Stomach (tissue), 9 donors: Measurements from ENCODE around the gene ABCA5. TPM values are rescaled to one million over a fixed set of nuclear protein-coding genes. Genes with fewer than 3 reads are reported as not detected.

Experiments
- DNase-seq, 2 donors: peaks; one replicate each; pipeline versions ENCODE4 v3.0.0 to v3.0.0-alpha.2; 2013 to 2019
- H3K27ac ChIP-seq, 5 donors: fragments of 200-600 bp in 4 of 5; sonication (generic) in 4 of 5; one replicate each; pipeline ENCODE4 v1.5.1; 2013 to 2019; ENCODE audit warnings: mild to moderate bottlenecking in 1 of 5, moderate library complexity in 1 of 5
- H3K27me3 ChIP-seq, 3 donors: fragments of 200-600 bp; sonication (generic); one replicate each; pipeline ENCODE4 v1.5.1; 2017 to 2019; ENCODE audit warnings: mixed run types in 1 of 3
- H3K36me3 ChIP-seq, 4 donors: fragments of 200-600 bp; sonication (generic); 1 replicate in 3 of 4; 2 replicates in 1 of 4; pipeline ENCODE4 v1.5.1; 2016 to 2019
- H3K4me1 ChIP-seq, 4 donors: fragments of 200-600 bp; sonication (generic); one replicate each; pipeline ENCODE4 v1.5.1; 2016 to 2019
- H3K4me3 ChIP-seq, 4 donors: fragments of 200-600 bp; sonication (generic) in 3 of 4; one replicate each; pipeline ENCODE4 v1.5.1; 2016 to 2019; ENCODE audit warnings: mild to moderate bottlenecking in 1 of 4
- H3K9me3 ChIP-seq, 4 donors: fragments of 200-600 bp; sonication (generic); one replicate each; pipeline ENCODE4 v1.5.1; 2016 to 2019
- EP300 ChIP-seq: sonication (generic); formaldehyde crosslinking; IDR thresholded peaks from one replicate; pipeline ENCODE4 v1.6.1; 2017; ENCODE audit warnings: antibody characterized with exemption
- POLR2A ChIP-seq, 4 donors: fragments of 450-650 bp; IDR thresholded peaks; one replicate each; pipeline ENCODE4 v1.6.1; 2016; ENCODE audit warnings: antibody characterized with exemption in 4 of 4, control low read depth in 2 of 4, mild to moderate bottlenecking in 1 of 4, moderate library complexity in 1 of 4
- POLR2AphosphoS5 ChIP-seq, 3 donors: sonication (generic); formaldehyde crosslinking; IDR thresholded peaks; one replicate each; pipeline ENCODE4 v1.6.1; 2016; ENCODE audit warnings: antibody characterized with exemption in 3 of 3
- WGBS, 5 donors: extraction: QIAGEN DNeasy Blood & Tissue Kit in 3 of 5; methylation state at CpG; one replicate each; pipeline versions ENCODE4 v1.1.5 to v1.1.7; 2013 to 2018; 5-methylcytosine and 5-hydroxymethylcytosine counted together
- intact Hi-C: fragments of 100-400 bp; cut with DNase I; formaldehyde crosslinking; loops from one replicate; pipeline ENCODE4 v1.15.1; 2023; ENCODE audit warnings: low total_unique reads
- polyA plus RNA-seq, 3 donors: library from polyadenylated mRNA; stranded (reverse); fragments of 200-250 nt; gene quantifications; one replicate each; pipeline ENCODE4 v1.2.3, GENCODE V29; 2013
- total RNA-seq, 5 donors: library from RNA; depleted of rRNA; stranded (reverse); fragments of >200 nt; gene quantifications; one replicate each; pipeline versions ENCODE4 v1.1.0 to v1.2.3, GENCODE V29; 2014 to 2016
- TF ChIP-seq, protein P1 (sequence below), 7 experiments: fragments of 450-650 bp in 4 of 7; fragments of 200-600 bp in 3 of 7; sonication (generic) in 3 of 7; IDR thresholded peaks; one replicate each; pipeline ENCODE4 v1.5.1; 2016 to 2019; ENCODE audit warnings: antibody characterized with exemption in 7 of 7, control low read depth in 2 of 7, mild to moderate bottlenecking in 1 of 7
- donor health status: healthy with polysubstance abuse.
- donor health status: Bipolar disorder and iron deficiency.
- donor health status: healthy.

The ABCA5 gene
- total and polyA plus RNA-seq, 8 donors: 2.1 to 80.1 (median 29.7) TPM

DNA sequence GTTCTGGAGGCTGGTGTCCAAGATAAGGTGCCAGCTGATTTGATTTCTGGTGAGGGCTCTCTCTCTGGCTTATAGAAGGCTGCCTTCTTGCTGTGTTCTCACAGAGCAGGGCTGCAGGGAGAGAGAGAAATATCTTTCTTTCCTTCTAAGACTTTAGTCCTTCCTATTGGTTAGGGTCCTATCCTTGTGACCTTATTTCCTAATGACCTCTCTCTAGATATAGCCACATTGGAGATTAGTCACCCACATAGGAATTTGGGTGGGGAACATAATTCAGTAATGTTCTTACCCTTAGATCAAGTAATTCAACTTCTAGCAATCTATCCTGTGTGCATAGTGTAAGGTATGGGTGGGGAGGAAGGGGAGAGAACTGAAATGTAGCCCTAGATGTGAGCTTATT lies 18.0 kb upstream of the ABCA5 start:
- Histone ChIP-seq H3K9me3 (peaks cover 0 to 5% (median 0%) of the 10 kb centered on the region in 4 donors), H3K27me3 (no peaks in the 10 kb centered on the region), H3K4me1 (no peaks in the 10 kb centered on the region), H3K27ac (no peak overlapping the region), H3K36me3 (no peaks in the 10 kb centered on the region), H3K4me3 (no peak overlapping the region)
- no peak for TF ChIP-seq POLR2AphosphoS5 (IDR thresholded peaks at IDR 0.05)
- no peak for TF ChIP-seq EP300
- no peak for TF ChIP-seq POLR2A (IDR thresholded peaks at IDR 0.05)
- TF ChIP-seq, protein P1, sequence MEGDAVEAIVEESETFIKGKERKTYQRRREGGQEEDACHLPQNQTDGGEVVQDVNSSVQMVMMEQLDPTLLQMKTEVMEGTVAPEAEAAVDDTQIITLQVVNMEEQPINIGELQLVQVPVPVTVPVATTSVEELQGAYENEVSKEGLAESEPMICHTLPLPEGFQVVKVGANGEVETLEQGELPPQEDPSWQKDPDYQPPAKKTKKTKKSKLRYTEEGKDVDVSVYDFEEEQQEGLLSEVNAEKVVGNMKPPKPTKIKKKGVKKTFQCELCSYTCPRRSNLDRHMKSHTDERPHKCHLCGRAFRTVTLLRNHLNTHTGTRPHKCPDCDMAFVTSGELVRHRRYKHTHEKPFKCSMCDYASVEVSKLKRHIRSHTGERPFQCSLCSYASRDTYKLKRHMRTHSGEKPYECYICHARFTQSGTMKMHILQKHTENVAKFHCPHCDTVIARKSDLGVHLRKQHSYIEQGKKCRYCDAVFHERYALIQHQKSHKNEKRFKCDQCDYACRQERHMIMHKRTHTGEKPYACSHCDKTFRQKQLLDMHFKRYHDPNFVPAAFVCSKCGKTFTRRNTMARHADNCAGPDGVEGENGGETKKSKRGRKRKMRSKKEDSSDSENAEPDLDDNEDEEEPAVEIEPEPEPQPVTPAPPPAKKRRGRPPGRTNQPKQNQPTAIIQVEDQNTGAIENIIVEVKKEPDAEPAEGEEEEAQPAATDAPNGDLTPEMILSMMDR (IDR thresholded peaks at IDR 0.05): no peak
- intact Hi-C loops: no loop called here
- DNase-seq: no peak

DNA sequence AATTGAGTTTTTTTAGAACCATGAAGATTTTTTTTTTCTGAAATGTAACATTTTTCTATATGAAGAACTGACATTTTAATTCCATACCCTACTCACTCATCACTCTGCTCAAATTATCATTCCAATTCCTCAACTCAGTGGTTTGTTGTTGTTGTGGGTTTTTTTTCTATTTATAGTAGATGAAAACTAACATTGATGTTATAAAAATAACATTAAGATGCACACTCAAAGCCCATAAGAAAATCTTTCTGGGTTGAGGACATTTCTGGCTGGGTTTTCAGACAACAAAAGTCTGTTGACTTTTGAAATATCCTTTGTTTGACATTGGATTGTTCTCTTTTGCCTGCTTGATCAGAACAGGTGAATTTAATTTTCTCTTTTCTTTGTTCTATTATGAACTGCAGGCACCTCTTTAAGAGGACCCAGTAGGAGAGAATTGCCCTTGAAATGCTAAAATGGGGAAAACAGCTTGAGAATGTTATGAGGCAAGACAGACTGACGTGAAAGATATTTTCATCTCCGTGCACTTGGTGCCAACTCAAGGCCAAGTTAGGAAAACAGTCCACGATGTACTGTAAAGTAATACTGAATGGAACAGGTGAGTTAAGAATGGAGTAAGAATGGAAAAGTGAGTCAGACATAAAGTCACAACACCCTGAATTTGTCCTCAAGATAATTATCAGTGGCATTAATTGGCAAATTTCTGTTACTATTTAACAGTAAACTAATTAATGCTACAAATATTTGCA lies 16.1 kb upstream of the ABCA5 start:
- Histone ChIP-seq H3K9me3 (no peaks in the 10 kb centered on the region), H3K27me3 (no peaks in the 10 kb centered on the region), H3K4me1 (no peaks in the 10 kb centered on the region), H3K27ac (peak overlapping the region in 1 of 5 donors; percentile 3), H3K36me3 (no peaks in the 10 kb centered on the region), H3K4me3 (no peak overlapping the region)
- intact Hi-C loops: no loop called here
- no peak for DNase-seq
- TF ChIP-seq POLR2AphosphoS5 (IDR thresholded peaks at IDR 0.05) (no peak), POLR2A (IDR thresholded peaks at IDR 0.05) (no peak), EP300 (no peak)
- TF ChIP-seq, protein P1 (IDR thresholded peaks at IDR 0.05): no peak
- WGBS, 5 donors: 24 to 34% (median 29%) methylated on average over 3 of the region's 3 CpGs

DNA sequence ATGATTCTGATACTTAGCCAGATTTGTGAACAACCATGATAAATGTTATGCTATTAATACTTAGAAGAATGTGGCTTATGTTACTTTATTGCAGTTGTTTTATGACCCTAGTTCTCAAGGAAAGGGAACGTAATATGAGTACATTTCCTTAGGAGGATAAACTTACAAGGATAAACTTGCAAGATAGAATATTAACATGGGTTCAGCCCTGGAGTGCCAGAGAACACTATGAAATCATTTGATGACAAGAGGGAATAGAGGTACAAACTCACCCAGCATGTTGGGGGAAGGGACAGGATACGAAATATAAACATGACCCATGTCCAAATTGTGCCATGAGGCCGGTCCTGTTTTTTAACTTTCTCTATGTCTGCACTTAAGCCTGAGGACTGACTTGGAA lies 13.0 kb upstream of the ABCA5 start:
- intact Hi-C loops: loop anchor here (5.0 kb wide), 1 partner anchor 182 kb away; no protein-coding TSS in a partner anchor
- Histone ChIP-seq H3K27me3 (no peaks in the 10 kb centered on the region), H3K36me3 (no peaks in the 10 kb centered on the region), H3K4me3 (no peak overlapping the region), H3K4me1 (no peaks in the 10 kb centered on the region), H3K9me3 (no peaks in the 10 kb centered on the region), H3K27ac (no peak overlapping the region)
- no peak for TF ChIP-seq POLR2A (IDR thresholded peaks at IDR 0.05)
- TF ChIP-seq, protein P1 (IDR thresholded peaks at IDR 0.05): no peak
- TF ChIP-seq EP300: no peak
- TF ChIP-seq POLR2AphosphoS5 (IDR thresholded peaks at IDR 0.05): no peak
- 51 to 76% (median 68%) methylated on average over 3 of the region's 3 CpGs for WGBS, 5 donors
- no peak for DNase-seq

DNA sequence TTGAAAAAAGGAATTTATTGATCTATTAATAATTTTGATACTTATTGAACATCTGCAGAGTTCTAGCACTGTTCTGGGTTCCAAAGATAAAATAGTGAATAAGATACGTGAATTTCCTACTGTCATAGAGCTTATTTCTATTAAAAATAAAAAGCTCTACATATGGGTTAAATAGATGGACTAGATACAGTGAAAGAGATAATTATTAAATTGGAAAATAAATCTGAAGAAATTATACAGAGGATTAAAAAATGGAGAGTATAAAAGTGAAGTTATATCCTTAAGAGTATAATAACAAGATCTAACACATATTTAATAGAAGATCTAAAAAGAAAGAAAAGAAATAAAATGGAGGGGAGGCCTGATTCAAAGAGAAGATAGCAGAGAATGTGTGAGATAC lies 10.1 kb upstream of the ABCA5 start:
- Histone ChIP-seq H3K36me3 (no peaks in the 10 kb centered on the region), H3K9me3 (no peaks in the 10 kb centered on the region), H3K4me3 (no peak overlapping the region), H3K27ac (no peak overlapping the region), H3K4me1 (no peaks in the 10 kb centered on the region), H3K27me3 (no peaks in the 10 kb centered on the region)
- no peak for TF ChIP-seq POLR2A (IDR thresholded peaks at IDR 0.05)
- TF ChIP-seq, protein P1 (IDR thresholded peaks at IDR 0.05): no peak
- no peak for TF ChIP-seq EP300
- TF ChIP-seq POLR2AphosphoS5 (IDR thresholded peaks at IDR 0.05): no peak
- intact Hi-C loops: loop anchor here (5.0 kb wide), 1 partner anchor 185 kb away; no protein-coding TSS in a partner anchor
- DNase-seq: no peak
- WGBS, 5 donors: 74 to 86% (median 85%) methylated on average over 1 of the region's 1 CpG
